Activated CD4-positive, CD25-positive, alpha-beta regulatory T cell treated with anti-CD3 and anti-CD28 coated beads, Interleukin-2, amount 50 U/mL, for 24 hours (primary cell): ENCODE measurements around the gene ZNF337.

ENCODE experiments used
- ATAC-seq, 2 donors: fragments of 150-1000 bp; cut with Tn5 transposase; one replicate each; pipeline ENCODE4 v1.10.0; 2021; ENCODE audit warnings: mild to moderate bottlenecking in 1 of 2, moderate library complexity in 1 of 2

Gene ZNF337

DNA sequence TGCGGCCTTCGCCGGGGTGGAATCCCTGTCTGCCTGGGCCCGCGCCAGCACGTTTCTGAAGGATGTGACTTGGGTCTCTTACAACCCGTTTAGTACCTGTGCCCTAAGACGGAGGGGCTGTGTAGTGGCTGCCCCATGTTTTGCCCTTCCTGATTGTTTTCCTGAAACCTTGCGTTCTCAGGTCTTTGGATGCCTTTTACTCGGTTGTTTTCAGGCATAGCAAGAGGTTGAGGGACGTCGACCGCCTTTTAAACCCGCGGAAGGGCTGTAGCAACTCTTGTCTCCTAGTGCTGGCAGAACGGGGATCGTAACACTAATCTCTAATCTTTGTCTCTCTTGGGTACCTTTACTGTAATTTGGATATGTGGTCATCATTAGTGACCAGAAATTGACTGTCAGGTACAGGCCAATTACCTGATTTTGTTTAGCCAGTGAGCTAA lies 72.1 kb downstream of the ZNF337 start:
- ATAC-seq = no peak
